SK-N-SH (cell line): Measurements from ENCODE around the gene SUMF2.
"Not testable (repeated sequence)": the region's sequence is repeated elsewhere in the genome, so short reads cannot be mapped to it uniquely, and the experiment has no call there.

Experiments
- ELF1 ChIP-seq: IDR thresholded peaks from 2 replicates; pipeline ENCODE4 v1.4.0; 2012
- EZH2phosphoT487 ChIP-seq: fragments of 200-600 bp; sonication (generic); IDR thresholded peaks from 2 replicates; pipeline ENCODE4 v1.6.1; 2017; ENCODE audit warnings: low read depth, mixed run types, mild to moderate bottlenecking, antibody characterized with exemption, moderate library complexity, borderline replicate concordance
- FOXM1 ChIP-seq: IDR thresholded peaks from 2 replicates; pipeline ENCODE4 v1.4.0; 2012; ENCODE audit warnings: low read depth, mild to moderate bottlenecking
- NRF1 ChIP-seq: IDR thresholded peaks from 2 replicates; pipeline ENCODE4 v1.6.1; 2012; ENCODE audit warnings: low read depth, mild to moderate bottlenecking, low read length
- POLR2AphosphoS5 ChIP-seq: IDR thresholded peaks from 2 replicates; pipeline ENCODE4 v1.6.1; 2012; ENCODE audit warnings: low read depth, low read length
- SIN3A ChIP-seq: IDR thresholded peaks from 2 replicates; pipeline ENCODE4 v1.6.1; 2012; ENCODE audit warnings: low read depth, mild to moderate bottlenecking, low read length, moderate library complexity, borderline replicate concordance
- TF ChIP-seq, protein P1 (sequence below): fragments of 150-350 bp; IDR thresholded peaks from 2 replicates; pipeline ENCODE4 v1.6.1; 2017; ENCODE audit warnings: antibody characterized with exemption, low read length, low read depth, borderline replicate concordance
- TF ChIP-seq, protein P2 (sequence below): fragments of 200-600 bp; sonication (generic); IDR thresholded peaks from 2 replicates; pipeline ENCODE4 v1.6.1; 2017; ENCODE audit warnings: antibody characterized with exemption, mild to moderate bottlenecking, moderate library complexity
- TF ChIP-seq, protein P3 (sequence below): IDR thresholded peaks from 2 replicates; pipeline ENCODE4 v1.4.0; 2012; ENCODE audit warnings: low read depth
- TF ChIP-seq, protein P4 (sequence below): IDR thresholded peaks from 2 replicates; pipeline ENCODE4 v1.6.1; 2012; ENCODE audit warnings: mild to moderate bottlenecking, low read depth, low read length, moderate library complexity

DNA sequence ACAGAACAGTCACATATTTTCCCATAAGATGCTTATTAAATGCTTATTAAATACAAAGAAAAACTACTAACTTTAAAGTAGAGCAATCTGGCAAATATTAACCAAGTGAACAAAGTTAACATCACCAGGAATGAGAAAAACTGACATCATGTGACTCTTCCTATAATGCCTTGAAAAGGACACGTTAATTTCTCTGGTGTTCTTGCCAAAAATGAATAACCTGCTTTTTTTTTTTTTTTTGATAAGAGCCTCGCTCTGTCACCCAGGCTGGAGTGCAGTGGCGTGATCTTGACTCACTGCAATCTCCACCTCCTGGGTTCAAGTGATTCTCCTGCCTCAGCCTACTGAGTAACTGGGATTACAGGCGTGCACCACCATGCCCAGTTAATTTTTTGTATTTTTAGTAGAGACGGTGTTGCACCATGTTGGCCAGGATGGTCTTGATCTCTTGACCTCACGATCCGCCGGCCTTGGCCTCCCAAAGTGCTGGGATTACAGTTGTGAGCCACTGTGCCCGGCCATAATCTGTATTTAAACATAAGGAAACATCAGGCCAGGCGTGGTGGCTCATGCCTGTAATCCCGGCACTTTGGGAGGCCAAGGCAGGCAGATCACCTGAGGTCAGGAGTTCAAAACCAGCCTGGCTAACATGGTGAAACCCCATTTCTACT lies 16.5 kb upstream of the SUMF2 start:
- not testable (repeated sequence) for TF ChIP-seq EZH2phosphoT487, POLR2AphosphoS5, NRF1, SIN3A, FOXM1, ELF1
- TF ChIP-seq, protein P1, sequence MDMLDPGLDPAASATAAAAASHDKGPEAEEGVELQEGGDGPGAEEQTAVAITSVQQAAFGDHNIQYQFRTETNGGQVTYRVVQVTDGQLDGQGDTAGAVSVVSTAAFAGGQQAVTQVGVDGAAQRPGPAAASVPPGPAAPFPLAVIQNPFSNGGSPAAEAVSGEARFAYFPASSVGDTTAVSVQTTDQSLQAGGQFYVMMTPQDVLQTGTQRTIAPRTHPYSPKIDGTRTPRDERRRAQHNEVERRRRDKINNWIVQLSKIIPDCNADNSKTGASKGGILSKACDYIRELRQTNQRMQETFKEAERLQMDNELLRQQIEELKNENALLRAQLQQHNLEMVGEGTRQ: not testable (repeated sequence)
- TF ChIP-seq, protein P2, sequence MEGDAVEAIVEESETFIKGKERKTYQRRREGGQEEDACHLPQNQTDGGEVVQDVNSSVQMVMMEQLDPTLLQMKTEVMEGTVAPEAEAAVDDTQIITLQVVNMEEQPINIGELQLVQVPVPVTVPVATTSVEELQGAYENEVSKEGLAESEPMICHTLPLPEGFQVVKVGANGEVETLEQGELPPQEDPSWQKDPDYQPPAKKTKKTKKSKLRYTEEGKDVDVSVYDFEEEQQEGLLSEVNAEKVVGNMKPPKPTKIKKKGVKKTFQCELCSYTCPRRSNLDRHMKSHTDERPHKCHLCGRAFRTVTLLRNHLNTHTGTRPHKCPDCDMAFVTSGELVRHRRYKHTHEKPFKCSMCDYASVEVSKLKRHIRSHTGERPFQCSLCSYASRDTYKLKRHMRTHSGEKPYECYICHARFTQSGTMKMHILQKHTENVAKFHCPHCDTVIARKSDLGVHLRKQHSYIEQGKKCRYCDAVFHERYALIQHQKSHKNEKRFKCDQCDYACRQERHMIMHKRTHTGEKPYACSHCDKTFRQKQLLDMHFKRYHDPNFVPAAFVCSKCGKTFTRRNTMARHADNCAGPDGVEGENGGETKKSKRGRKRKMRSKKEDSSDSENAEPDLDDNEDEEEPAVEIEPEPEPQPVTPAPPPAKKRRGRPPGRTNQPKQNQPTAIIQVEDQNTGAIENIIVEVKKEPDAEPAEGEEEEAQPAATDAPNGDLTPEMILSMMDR: not testable (repeated sequence)
- TF ChIP-seq, protein P3, sequence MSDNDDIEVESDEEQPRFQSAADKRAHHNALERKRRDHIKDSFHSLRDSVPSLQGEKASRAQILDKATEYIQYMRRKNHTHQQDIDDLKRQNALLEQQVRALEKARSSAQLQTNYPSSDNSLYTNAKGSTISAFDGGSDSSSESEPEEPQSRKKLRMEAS: not testable (repeated sequence)
- TF ChIP-seq, protein P4, sequence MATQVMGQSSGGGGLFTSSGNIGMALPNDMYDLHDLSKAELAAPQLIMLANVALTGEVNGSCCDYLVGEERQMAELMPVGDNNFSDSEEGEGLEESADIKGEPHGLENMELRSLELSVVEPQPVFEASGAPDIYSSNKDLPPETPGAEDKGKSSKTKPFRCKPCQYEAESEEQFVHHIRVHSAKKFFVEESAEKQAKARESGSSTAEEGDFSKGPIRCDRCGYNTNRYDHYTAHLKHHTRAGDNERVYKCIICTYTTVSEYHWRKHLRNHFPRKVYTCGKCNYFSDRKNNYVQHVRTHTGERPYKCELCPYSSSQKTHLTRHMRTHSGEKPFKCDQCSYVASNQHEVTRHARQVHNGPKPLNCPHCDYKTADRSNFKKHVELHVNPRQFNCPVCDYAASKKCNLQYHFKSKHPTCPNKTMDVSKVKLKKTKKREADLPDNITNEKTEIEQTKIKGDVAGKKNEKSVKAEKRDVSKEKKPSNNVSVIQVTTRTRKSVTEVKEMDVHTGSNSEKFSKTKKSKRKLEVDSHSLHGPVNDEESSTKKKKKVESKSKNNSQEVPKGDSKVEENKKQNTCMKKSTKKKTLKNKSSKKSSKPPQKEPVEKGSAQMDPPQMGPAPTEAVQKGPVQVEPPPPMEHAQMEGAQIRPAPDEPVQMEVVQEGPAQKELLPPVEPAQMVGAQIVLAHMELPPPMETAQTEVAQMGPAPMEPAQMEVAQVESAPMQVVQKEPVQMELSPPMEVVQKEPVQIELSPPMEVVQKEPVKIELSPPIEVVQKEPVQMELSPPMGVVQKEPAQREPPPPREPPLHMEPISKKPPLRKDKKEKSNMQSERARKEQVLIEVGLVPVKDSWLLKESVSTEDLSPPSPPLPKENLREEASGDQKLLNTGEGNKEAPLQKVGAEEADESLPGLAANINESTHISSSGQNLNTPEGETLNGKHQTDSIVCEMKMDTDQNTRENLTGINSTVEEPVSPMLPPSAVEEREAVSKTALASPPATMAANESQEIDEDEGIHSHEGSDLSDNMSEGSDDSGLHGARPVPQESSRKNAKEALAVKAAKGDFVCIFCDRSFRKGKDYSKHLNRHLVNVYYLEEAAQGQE: not testable (repeated sequence)
